TTC549 (cell line): ENCODE measurements around the gene LMO2.

Experiments
- FAIRE-seq: peaks from 2 replicates; lab custom pipeline; 2012; peaks lifted over from hg19 to GRCh38; lab: Jason Lieb, UNC

Gene LMO2

DNA sequence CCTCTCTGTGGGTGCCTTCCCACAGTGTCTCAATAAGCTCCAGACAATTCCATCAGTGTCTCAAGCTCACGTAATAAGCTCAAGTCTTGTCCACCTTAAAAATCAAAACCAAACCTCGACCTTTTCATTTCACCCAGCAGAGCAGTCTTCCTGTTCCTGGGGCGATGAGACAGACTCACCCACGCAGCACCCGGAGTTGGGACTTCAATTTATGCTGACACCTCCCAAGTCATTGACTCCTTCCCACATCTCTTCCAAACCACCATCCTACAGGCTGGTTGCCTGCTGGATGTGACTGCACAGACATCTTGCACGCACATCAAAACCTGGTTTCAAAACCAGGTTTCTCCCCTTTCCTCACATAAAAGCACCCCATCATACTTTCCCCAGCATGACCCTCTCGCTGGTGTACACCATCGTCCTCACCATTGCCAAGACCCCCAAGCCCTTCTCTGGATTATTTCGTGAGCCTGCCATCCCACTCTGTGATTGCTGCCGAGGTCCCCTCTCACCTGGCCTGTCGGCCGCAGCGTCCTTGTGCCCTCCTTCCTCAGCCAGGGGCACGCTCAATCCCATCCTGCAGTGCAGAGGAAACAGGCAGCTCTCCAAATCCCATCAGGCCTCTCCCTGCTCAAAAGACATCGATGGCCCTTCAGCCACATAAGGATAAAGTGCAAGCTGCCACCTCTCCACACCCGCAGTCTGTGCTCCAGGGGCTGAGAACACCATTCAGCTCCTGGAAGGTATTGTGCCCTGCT, 72.4 kb downstream of the LMO2 start:
- FAIRE-seq: no peak
